Thoracic aorta (tissue), 2 donors: ENCODE measurements around the gene SPATA31D4. TPM values are rescaled to one million over a fixed set of nuclear protein-coding genes. Genes with fewer than 3 reads are reported as not detected.
"Not testable (repeated sequence)": the region's sequence is repeated elsewhere in the genome, so short reads cannot be mapped to it uniquely, and the experiment has no call there.

Source experiments
- ATAC-seq: fragments of 150-250 bp; one replicate; pipeline ENCODE4 v1.8.0; 2017; ENCODE audit warnings: low read depth; ENCODE audit not compliant: insufficient number of reproducible peaks, low FRiP score
- DNase-seq: peaks from one replicate; pipeline ENCODE4 v3.0.0-alpha.2; 2020; ENCODE audit warnings: low spot score
- H3K27ac ChIP-seq, 2 donors: fragments of 200-600 bp; sonication (generic); 1 replicate in 1 of 2; 2 replicates in 1 of 2; pipeline ENCODE4 v1.5.1; 2016; ENCODE audit warnings: mild to moderate bottlenecking in 2 of 2, moderate library complexity in 2 of 2
- H3K27me3 ChIP-seq: fragments of 200-600 bp; sonication (generic); replicated peaks from 2 replicates; pipeline ENCODE4 v1.6.0; 2016; ENCODE audit warnings: mild to moderate bottlenecking; ENCODE audit not compliant: insufficient read depth
- H3K36me3 ChIP-seq: fragments of 200-600 bp; sonication (generic); one replicate; pipeline ENCODE4 v1.5.1; 2016
- H3K4me1 ChIP-seq, 2 donors: fragments of 200-600 bp; sonication (generic); 1 replicate in 1 of 2; 2 replicates in 1 of 2; pipeline versions ENCODE4 v1.5.1 to v1.6.0; 2016; ENCODE audit warnings: low read depth in 2 of 2, mild to moderate bottlenecking in 1 of 2; ENCODE audit not compliant: control insufficient read depth in 1 of 2
- H3K4me3 ChIP-seq: fragments of 200-600 bp; sonication (generic); 2 replicates; pipeline ENCODE4 v1.5.1; 2016; ENCODE audit warnings: mild to moderate bottlenecking
- H3K9me3 ChIP-seq: fragments of 200-600 bp; sonication (generic); 2 replicates; pipeline ENCODE4 v1.5.1; 2016
- total RNA-seq, 2 donors: library from RNA; depleted of rRNA; stranded (reverse); fragments of >200 nt; gene quantifications; one replicate each; pipeline versions ENCODE4 v1.1.0 to v1.2.3, GENCODE V29; 2016
- TF ChIP-seq, protein P1 (sequence below): fragments of 200-600 bp; sonication (generic); IDR thresholded peaks from one replicate; pipeline ENCODE4 v1.5.1; 2019; ENCODE audit warnings: antibody characterized with exemption

The SPATA31D4 gene
- total RNA-seq, 2 donors from 2014 or later = not detected

DNA sequence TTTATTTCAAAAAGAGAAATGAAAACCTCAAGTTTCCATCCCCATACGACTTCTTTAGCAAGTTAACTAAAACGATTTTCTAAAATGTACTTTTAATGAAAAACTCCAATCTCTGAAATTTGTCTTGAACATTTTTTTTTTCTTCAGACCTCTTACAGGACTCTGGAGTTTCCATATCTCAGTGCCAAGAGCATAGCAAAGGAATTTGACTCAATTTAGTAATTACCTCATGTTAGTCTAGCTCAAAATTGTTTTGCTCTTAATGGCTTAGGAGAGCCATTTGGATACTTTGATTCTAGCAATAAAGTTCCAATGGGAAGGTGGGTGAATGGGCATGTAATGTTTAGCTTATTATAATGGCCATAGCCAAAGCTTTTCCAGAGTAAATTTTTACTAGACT is 26.0 kb upstream of the SPATA31D4 start:
- Histone ChIP-seq H3K9me3 (no peaks in the 10 kb centered on the region), H3K4me1 (peaks cover 13 to 17% of the 10 kb centered on the region in 2 donors), H3K4me3 (no peak overlapping the region), H3K27ac (peak overlapping the region; percentile 38 to 42), H3K27me3 (no peaks in the 10 kb centered on the region), H3K36me3 (no peaks in the 10 kb centered on the region)
- DNase-seq (no peak), ATAC-seq (peak; percentile 86)
- TF ChIP-seq, protein P1, sequence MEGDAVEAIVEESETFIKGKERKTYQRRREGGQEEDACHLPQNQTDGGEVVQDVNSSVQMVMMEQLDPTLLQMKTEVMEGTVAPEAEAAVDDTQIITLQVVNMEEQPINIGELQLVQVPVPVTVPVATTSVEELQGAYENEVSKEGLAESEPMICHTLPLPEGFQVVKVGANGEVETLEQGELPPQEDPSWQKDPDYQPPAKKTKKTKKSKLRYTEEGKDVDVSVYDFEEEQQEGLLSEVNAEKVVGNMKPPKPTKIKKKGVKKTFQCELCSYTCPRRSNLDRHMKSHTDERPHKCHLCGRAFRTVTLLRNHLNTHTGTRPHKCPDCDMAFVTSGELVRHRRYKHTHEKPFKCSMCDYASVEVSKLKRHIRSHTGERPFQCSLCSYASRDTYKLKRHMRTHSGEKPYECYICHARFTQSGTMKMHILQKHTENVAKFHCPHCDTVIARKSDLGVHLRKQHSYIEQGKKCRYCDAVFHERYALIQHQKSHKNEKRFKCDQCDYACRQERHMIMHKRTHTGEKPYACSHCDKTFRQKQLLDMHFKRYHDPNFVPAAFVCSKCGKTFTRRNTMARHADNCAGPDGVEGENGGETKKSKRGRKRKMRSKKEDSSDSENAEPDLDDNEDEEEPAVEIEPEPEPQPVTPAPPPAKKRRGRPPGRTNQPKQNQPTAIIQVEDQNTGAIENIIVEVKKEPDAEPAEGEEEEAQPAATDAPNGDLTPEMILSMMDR = no peak

DNA sequence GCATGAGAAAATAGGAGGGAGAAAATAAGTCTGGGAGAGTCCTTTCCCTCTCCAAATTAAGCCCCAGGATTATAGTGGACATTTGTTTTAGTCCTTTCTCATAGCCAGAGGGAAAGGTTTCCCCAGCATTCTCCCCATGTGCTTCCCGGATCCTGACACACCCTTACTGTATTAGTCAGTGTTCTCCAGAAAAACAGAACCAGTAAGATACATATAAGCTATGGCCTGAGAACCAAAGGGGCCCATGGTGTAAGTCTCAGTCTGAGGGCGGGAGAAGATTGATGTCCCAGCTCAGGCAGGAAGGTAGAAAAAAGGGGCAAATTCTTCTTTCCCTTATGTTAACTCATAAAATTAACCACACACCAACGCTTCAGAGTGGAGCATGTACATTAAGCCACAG is 25.6 kb upstream of the SPATA31D4 start:
- DNase-seq (no peak), ATAC-seq (no peak)
- no peaks in the 10 kb centered on the region for H3K36me3 ChIP-seq
- H3K4me3 ChIP-seq = no peak overlapping the region
- H3K4me1 ChIP-seq = peaks cover 13 to 17% of the 10 kb centered on the region in 2 donors
- no peaks in the 10 kb centered on the region for H3K9me3 ChIP-seq
- TF ChIP-seq, protein P1 = no peak
- no peaks in the 10 kb centered on the region for H3K27me3 ChIP-seq
- peak overlapping the region; percentile 38 to 42 for H3K27ac ChIP-seq

DNA sequence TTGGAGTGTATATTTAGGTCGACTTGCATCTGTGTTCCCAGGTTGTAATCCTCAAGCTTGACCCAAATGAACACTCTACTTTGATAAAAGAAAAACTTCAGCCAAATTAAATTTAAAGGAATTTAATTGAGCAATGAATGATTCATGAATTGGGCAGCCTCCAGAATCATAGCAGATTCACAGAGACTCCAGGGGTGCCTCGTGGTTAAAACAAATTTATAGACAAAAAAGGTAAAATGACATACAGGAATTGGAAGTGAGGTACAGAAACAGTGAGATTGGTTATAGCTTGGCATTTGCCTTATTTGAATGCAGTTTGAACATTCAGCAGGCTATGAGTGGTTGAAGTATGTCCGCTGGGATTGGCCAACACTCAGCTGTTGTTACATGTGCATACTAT is 21.6 kb upstream of the SPATA31D4 start:
- ATAC-seq = no peak
- TF ChIP-seq, protein P1 = no peak

DNA sequence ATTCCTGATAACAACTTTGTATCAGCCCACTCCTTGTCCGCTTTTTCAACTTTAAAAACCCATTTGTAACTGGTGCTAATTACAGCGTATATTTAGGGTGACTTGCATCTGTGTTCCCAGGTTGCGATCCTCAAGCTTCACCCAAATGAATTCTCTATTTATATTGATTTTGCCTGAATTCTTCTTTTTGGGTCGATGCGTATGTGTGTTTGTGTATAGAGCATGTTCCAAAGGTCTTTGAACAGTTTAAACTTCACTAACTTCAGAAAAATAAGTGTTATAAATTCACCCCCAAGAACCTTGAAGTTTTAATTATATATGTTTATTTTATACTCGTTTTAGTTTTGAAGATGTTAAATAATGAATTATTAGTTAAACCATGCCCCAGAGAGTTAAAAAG is 16.1 kb upstream of the SPATA31D4 start:
- H3K9me3 ChIP-seq = no peaks in the 10 kb centered on the region
- TF ChIP-seq, protein P1 = no peak
- H3K27ac ChIP-seq = no peak overlapping the region
- H3K27me3 ChIP-seq = no peaks in the 10 kb centered on the region
- no peak for ATAC-seq
- H3K36me3 ChIP-seq = no peaks in the 10 kb centered on the region
- no peaks in the 10 kb centered on the region for H3K4me1 ChIP-seq
- H3K4me3 ChIP-seq = no peak overlapping the region
- no peak for DNase-seq

More for the DNA sequence above, 21.6 kb upstream of the SPATA31D4 start:
- H3K9me3 ChIP-seq = no peaks in the 10 kb centered on the region
- no peaks in the 10 kb centered on the region for H3K36me3 ChIP-seq
- H3K4me1 ChIP-seq = peaks cover 2 to 3% of the 10 kb centered on the region in 2 donors
- H3K4me3 ChIP-seq = no peak overlapping the region
- H3K27me3 ChIP-seq = no peaks in the 10 kb centered on the region
- H3K27ac ChIP-seq = no peak overlapping the region
- DNase-seq = no peak

DNA sequence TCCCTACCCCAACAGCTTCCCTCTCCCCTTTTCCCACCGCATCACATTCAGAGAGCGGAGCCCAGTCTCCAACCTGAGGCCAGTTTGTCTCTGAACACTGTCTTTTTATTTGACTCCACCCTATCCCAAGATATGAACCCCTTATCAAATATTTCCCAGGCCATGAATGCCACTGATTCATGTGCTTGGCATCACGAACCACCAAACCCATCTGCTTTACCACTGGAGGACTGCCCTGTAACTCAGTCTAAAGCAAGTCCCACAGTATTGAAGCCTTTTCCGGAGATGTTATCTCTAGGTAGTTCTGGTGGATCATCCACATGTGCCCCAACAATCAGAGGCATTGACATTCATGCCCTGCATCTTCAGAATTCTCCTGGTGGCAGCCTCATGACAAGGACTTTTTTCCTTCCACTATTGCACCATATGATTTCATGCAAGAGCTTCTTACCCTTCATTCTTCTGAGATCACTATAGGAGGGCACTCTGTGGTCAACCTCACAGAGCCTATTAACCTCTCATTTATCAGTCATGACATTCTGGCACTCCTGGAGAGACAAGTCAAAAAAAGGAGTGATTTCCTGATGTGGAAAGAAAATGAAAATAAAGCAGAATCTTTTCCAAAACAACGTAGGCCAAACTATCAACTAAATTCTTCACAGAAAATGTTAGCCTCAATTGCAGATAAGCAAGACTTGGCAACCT is 12.3 kb upstream of the SPATA31D4 start:
- H3K27me3 ChIP-seq = no peaks in the 10 kb centered on the region
- DNase-seq (no peak), ATAC-seq (no peak)
- H3K27ac ChIP-seq = no peak overlapping the region
- TF ChIP-seq, protein P1 = no peak
- no peaks in the 10 kb centered on the region for H3K4me1 ChIP-seq
- H3K9me3 ChIP-seq = no peaks in the 10 kb centered on the region
- H3K36me3 ChIP-seq = no peaks in the 10 kb centered on the region
- H3K4me3 ChIP-seq = no peak overlapping the region

DNA sequence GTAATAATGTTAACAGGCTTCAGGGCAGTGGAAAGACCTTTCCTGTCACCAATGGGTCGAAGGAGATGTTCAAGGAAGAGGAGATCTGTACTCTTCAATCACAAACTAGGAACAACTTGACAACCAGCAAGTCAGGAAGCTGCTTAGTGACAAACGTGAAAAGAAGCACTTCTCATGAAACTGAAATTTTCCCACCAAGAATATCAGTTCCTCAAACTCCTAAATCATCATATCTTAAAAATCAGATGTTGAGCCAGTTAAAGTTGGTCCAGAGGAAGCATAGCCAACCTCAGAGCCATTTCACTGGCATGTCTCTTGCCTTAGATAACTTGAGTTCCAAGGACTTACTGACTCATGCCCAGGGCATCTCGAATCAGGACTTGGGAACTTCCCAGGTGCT is 9.7 kb upstream of the SPATA31D4 start:
- H3K4me3 ChIP-seq, H3K27ac ChIP-seq, H3K9me3 ChIP-seq, H3K36me3 ChIP-seq, H3K27me3 ChIP-seq, H3K4me1 ChIP-seq, DNase-seq, ATAC-seq: not testable (repeated sequence)

DNA sequence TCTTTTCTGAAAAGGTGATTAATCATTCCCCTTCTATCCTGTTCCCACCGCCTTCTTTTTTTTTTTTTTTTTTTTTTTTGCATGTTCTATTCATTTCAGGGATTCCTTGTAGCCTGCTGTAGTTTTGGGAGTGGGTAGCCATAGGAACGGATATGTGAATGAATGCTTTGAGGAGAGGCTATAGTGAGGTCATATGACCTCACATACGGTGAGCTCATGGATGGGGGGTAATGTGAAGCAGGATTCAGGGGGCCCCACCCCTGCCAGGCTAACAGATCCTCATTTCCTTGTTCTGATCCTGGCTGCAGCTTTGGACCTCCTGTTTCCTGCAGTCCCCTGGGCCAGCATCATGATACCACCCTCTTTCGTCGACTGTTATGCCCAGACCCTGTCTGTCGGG is 1.9 kb downstream of the SPATA31D4 start:
- H3K9me3 ChIP-seq, DNase-seq, H3K36me3 ChIP-seq, H3K4me3 ChIP-seq, ATAC-seq, H3K27ac ChIP-seq, H3K27me3 ChIP-seq, H3K4me1 ChIP-seq: not testable (repeated sequence)

DNA sequence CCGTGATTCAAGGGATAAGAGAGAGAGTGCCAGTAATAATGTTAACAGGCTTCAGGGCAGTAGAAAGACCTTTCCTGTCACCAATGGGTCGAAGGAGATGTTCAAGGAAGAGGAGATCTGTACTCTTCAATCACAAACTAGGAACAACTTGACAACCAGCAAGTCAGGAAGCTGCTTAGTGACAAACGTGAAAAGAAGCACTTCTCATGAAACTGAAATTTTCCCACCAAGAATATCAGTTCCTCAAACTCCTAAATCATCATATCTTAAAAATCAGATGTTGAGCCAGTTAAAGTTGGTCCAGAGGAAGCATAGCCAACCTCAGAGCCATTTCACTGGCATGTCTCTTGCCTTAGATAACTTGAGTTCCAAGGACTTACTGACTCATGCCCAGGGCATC is 5.3 kb downstream of the SPATA31D4 start:
- H3K4me3 ChIP-seq, ATAC-seq, H3K27ac ChIP-seq, H3K36me3 ChIP-seq, H3K4me1 ChIP-seq, H3K9me3 ChIP-seq, H3K27me3 ChIP-seq, DNase-seq: not testable (repeated sequence)
